HepG2 (cell line): ENCODE measurements around the gene SMIM36. TPM values are rescaled to one million over a fixed set of nuclear protein-coding genes. Genes with fewer than 3 reads are reported as not detected.
A peak's percentile ranks its signal among the peaks of the same experiment; 100 is the strongest.

Source experiments
- ATF6 ChIP-seq: sonication (generic); formaldehyde crosslinking; conservative IDR thresholded peaks from 2 replicates; pipeline ENCODE4 v1.4.0; 2020; ENCODE audit warnings: missing genetic modification reagents
- ATF7-NPFF ChIP-seq: sonication (generic); formaldehyde crosslinking; IDR thresholded peaks from 2 replicates; pipeline ENCODE4 v1.8.1; 2023; ENCODE audit warnings: mild to moderate bottlenecking, low read depth, missing genetic modification reagents, moderate library complexity
- BCL6 ChIP-seq: IDR thresholded peaks from 2 replicates; pipeline ENCODE4 v1.6.1; 2016; ENCODE audit warnings: missing genetic modification reagents, missing compliant biosample characterization
- HCFC1 ChIP-seq: fragments of 150-350 bp; IDR thresholded peaks from 2 replicates; pipeline ENCODE4 v1.6.1; 2014; ENCODE audit warnings: low read depth, low read length
- HMG20A ChIP-seq: IDR thresholded peaks from 2 replicates; pipeline ENCODE4 v1.6.1; 2016; ENCODE audit warnings: borderline replicate concordance
- KLF12 ChIP-seq: sonication (generic); formaldehyde crosslinking; IDR thresholded peaks from 2 replicates; pipeline ENCODE4 v1.4.0; 2020; ENCODE audit warnings: missing genetic modification reagents, borderline replicate concordance
- MATR3 ChIP-seq: sonication (generic); formaldehyde crosslinking; IDR thresholded peaks from 2 replicates; pipeline ENCODE4 v1.4.0; 2020; ENCODE audit warnings: missing genetic modification reagents
- MBNL3 ChIP-seq: fragments of 250-450 bp; sonication (Bioruptor Pico); conservative IDR thresholded peaks from 2 replicates; pipeline ENCODE4 v1.8.0; 2022; ENCODE audit warnings: mild to moderate bottlenecking, inconsistent platforms
- MTERF4 ChIP-seq: sonication (generic); formaldehyde crosslinking; IDR thresholded peaks from 2 replicates; pipeline ENCODE4 v1.8.0; 2023; ENCODE audit warnings: mild to moderate bottlenecking, missing genetic modification reagents
- MYNN ChIP-seq: sonication (generic); formaldehyde crosslinking; IDR thresholded peaks from 2 replicates; pipeline ENCODE4 v1.4.0; 2020; ENCODE audit warnings: mild to moderate bottlenecking, low read depth, missing genetic modification reagents
- PAX8 ChIP-seq: sonication (generic); formaldehyde crosslinking; IDR thresholded peaks from 2 replicates; pipeline ENCODE4 v1.8.0; 2022; ENCODE audit warnings: mild to moderate bottlenecking, missing genetic modification reagents, borderline replicate concordance
- REXO4 ChIP-seq: sonication (generic); formaldehyde crosslinking; IDR thresholded peaks from 2 replicates; pipeline ENCODE4 v1.8.0; 2022; ENCODE audit warnings: missing genetic modification reagents, mild to moderate bottlenecking, borderline replicate concordance
- SALL1 ChIP-seq: sonication (generic); formaldehyde crosslinking; IDR thresholded peaks from 2 replicates; pipeline ENCODE4 v1.8.0; 2022; ENCODE audit warnings: mild to moderate bottlenecking, missing genetic modification reagents
- SMARCC2 ChIP-seq: fragments of 450-650 bp; IDR thresholded peaks from 2 replicates; pipeline ENCODE4 v1.6.1; 2017; ENCODE audit warnings: antibody characterized with exemption, mild to moderate bottlenecking
- SRF ChIP-seq: IDR thresholded peaks from 2 replicates; pipeline ENCODE4 v1.6.1; 2011; ENCODE audit warnings: mild to moderate bottlenecking, low read depth, low read length, moderate library complexity
- ZBTB38 ChIP-seq: sonication (generic); formaldehyde crosslinking; IDR thresholded peaks from 2 replicates; pipeline ENCODE4 v1.5.1; 2020; ENCODE audit warnings: mild to moderate bottlenecking, missing genetic modification reagents
- ZBTB42 ChIP-seq: sonication (generic); formaldehyde crosslinking; IDR thresholded peaks from 2 replicates; pipeline ENCODE4 v1.5.0; 2020; ENCODE audit warnings: mild to moderate bottlenecking, missing genetic modification reagents
- ZFP1 ChIP-seq: IDR thresholded peaks from 2 replicates; pipeline ENCODE4 v1.6.1; 2016
- ZNF232 ChIP-seq: sonication (generic); formaldehyde crosslinking; IDR thresholded peaks from 2 replicates; pipeline ENCODE4 v1.4.0; 2020; ENCODE audit warnings: missing genetic modification reagents, borderline replicate concordance
- ZNF317 ChIP-seq: sonication (generic); formaldehyde crosslinking; IDR thresholded peaks from 2 replicates; pipeline ENCODE4 v1.5.0; 2020; ENCODE audit warnings: mild to moderate bottlenecking, missing genetic modification reagents
- ZNF615 ChIP-seq: sonication (generic); formaldehyde crosslinking; IDR thresholded peaks from 2 replicates; pipeline ENCODE4 v1.5.0; 2020; ENCODE audit warnings: mild to moderate bottlenecking, missing genetic modification reagents, borderline replicate concordance
- ZNF879 ChIP-seq: sonication (generic); formaldehyde crosslinking; IDR thresholded peaks from 2 replicates; pipeline ENCODE4 v1.8.1; 2023; ENCODE audit warnings: missing genetic modification reagents
- polyA plus RNA-seq, 8 experiments: library from polyadenylated mRNA; depleted of rRNA in 3 of 8; stranded (reverse) in 7 of 8; unstranded in 1 of 8; fragments of >200 nt; fragmentation: Illumina TruSeq in 4 of 8; extraction: Trizol in 4 of 8; gene quantifications; 2 replicates each; pipeline versions ENCODE4 v1.2.1 to v1.2.3, GENCODE V29; 2011 to 2016; ENCODE audit warnings: low read depth in 4 of 8, missing spikeins in 1 of 8, mixed read lengths in 1 of 8; ENCODE audit not compliant: insufficient read depth in 1 of 8
- total RNA-seq, 5 experiments: library from RNA; depleted of rRNA; stranded (reverse); fragments of >200 nt; fragmentation: Illumina TruSeq; extraction: Trizol; gene quantifications; 2 replicates each; pipeline ENCODE4 v1.2.3, GENCODE V29; 2016; ENCODE audit warnings: low read depth in 1 of 5
- TF ChIP-seq, protein P1 (sequence below), 2 experiments: fragments of 450-650 bp in 1 of 2; sonication (generic) in 1 of 2; formaldehyde crosslinking; IDR thresholded peaks; 2 replicates each; pipeline versions ENCODE4 v1.5.0 to v1.8.0; 2020 to 2022; ENCODE audit warnings: mild to moderate bottlenecking in 1 of 2, missing genetic modification reagents in 1 of 2
- TF ChIP-seq, protein P2 (sequence below): IDR thresholded peaks from 2 replicates; pipeline ENCODE4 v1.6.1; 2012; ENCODE audit warnings: low read length, improper control_type of control experiment

Gene SMIM36
- total and polyA plus RNA-seq, 2 of the 13 experiments (the other 11 are each of a cell fraction or from before 2014, with no cell fraction given), result not detected

DNA sequence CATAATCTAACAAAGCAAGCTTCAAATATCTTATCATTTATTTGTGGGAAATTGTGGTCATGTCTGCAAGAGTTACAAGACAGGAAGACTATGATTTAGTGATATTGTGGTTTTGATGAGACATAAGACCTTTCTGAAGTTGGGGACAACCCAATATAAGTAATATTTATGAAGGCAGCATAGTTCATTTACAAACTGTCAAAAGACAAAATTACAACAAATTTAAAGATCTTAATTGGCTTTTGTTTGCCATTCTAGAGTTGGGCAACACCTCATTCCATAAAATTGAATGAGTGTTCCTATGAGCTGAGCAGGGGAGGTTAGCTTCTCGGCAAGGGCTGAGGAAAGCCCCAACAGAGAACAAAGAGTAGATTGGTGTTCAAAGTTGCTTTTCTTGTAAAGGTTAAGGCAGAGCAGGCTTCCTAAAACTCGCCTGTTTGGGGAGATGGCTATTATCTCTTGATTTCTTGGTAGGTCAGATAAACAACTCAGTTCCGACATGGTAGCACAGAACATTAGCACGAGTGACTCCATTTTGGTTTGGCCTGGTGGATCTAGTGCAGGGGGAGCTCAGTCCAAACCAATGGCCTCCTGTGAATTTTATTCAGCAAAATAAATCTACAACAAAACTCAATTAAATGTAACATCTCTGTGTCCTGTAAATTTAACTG is 78.8 kb downstream of the SMIM36 start (continued):
- TF ChIP-seq HMG20A (no peak), ZNF317 (CRISPR knock-in tag) (no peak), MYNN (CRISPR knock-in tag) (no peak), KLF12 (no peak), ZNF879 (no peak), MTERF4 (CRISPR knock-in tag) (0 out of 2 replicates have a peak, but pooled peaks have one; percentile 63), SRF (no peak), MBNL3 (peak; percentile 96; the same call in 1 of the 2 replicates), SMARCC2 (no peak), SALL1 (CRISPR knock-in tag) (no peak), ZNF232 (CRISPR knock-in tag) (no peak), ATF7-NPFF (CRISPR knock-in tag) (no peak), ZFP1 (no peak), PAX8 (CRISPR knock-in tag) (no peak), MATR3 (CRISPR knock-in tag) (no peak), HCFC1 (no peak), ZBTB38 (no peak), ATF6 (CRISPR knock-in tag) (no peak), ZNF615 (CRISPR knock-in tag) (no peak), BCL6 (CRISPR knock-in tag) (no peak), ZBTB42 (CRISPR knock-in tag) (0 out of 2 replicates have a peak, but pooled peaks have one; percentile 42), REXO4 (CRISPR knock-in tag) (no peak)
- TF ChIP-seq, protein P1, sequence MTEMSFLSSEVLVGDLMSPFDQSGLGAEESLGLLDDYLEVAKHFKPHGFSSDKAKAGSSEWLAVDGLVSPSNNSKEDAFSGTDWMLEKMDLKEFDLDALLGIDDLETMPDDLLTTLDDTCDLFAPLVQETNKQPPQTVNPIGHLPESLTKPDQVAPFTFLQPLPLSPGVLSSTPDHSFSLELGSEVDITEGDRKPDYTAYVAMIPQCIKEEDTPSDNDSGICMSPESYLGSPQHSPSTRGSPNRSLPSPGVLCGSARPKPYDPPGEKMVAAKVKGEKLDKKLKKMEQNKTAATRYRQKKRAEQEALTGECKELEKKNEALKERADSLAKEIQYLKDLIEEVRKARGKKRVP (CRISPR knock-in tag; IDR thresholded peaks at IDR 0.05), result peak in 1 of 2 experiments; percentile 59; a peak in 1 of 4 replicates
- TF ChIP-seq, protein P2, sequence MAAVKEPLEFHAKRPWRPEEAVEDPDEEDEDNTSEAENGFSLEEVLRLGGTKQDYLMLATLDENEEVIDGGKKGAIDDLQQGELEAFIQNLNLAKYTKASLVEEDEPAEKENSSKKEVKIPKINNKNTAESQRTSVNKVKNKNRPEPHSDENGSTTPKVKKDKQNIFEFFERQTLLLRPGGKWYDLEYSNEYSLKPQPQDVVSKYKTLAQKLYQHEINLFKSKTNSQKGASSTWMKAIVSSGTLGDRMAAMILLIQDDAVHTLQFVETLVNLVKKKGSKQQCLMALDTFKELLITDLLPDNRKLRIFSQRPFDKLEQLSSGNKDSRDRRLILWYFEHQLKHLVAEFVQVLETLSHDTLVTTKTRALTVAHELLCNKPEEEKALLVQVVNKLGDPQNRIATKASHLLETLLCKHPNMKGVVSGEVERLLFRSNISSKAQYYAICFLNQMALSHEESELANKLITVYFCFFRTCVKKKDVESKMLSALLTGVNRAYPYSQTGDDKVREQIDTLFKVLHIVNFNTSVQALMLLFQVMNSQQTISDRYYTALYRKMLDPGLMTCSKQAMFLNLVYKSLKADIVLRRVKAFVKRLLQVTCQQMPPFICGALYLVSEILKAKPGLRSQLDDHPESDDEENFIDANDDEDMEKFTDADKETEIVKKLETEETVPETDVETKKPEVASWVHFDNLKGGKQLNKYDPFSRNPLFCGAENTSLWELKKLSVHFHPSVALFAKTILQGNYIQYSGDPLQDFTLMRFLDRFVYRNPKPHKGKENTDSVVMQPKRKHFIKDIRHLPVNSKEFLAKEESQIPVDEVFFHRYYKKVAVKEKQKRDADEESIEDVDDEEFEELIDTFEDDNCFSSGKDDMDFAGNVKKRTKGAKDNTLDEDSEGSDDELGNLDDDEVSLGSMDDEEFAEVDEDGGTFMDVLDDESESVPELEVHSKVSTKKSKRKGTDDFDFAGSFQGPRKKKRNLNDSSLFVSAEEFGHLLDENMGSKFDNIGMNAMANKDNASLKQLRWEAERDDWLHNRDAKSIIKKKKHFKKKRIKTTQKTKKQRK, result no peak
